Loucy (cell line): ENCODE data around the gene PRPSAP2.

Source experiments
- EZH2phosphoT487 ChIP-seq: fragments of 200-600 bp; IDR thresholded peaks from 2 replicates; pipeline ENCODE4 v1.6.1; 2018; ENCODE audit warnings: antibody characterized with exemption, mild to moderate bottlenecking, moderate library complexity, borderline replicate concordance
- TF ChIP-seq, protein P1 (sequence below): fragments of 200-600 bp; sonication (generic); conservative IDR thresholded peaks from 2 replicates; pipeline ENCODE4 v1.5.1; 2014; ENCODE audit warnings: mild to moderate bottlenecking, antibody characterized with exemption, low read length

DNA sequence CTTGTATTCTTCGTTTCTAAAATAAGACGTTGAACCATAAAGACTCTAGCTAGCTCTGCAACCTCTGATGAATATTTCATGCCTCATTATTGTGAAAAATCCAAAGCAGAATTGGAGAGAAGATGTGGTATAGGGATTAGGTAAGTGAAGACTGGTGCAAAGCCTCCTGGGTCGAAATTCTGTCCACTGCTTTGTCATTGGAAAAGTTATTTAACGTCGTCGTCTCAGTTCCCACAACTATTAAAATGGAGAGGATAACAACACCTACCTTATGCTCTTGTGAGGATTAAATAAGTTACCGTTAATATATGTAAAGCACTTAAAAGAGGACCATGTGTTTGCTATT is 1.4 kb upstream of the PRPSAP2 start:
- TF ChIP-seq, protein P1, sequence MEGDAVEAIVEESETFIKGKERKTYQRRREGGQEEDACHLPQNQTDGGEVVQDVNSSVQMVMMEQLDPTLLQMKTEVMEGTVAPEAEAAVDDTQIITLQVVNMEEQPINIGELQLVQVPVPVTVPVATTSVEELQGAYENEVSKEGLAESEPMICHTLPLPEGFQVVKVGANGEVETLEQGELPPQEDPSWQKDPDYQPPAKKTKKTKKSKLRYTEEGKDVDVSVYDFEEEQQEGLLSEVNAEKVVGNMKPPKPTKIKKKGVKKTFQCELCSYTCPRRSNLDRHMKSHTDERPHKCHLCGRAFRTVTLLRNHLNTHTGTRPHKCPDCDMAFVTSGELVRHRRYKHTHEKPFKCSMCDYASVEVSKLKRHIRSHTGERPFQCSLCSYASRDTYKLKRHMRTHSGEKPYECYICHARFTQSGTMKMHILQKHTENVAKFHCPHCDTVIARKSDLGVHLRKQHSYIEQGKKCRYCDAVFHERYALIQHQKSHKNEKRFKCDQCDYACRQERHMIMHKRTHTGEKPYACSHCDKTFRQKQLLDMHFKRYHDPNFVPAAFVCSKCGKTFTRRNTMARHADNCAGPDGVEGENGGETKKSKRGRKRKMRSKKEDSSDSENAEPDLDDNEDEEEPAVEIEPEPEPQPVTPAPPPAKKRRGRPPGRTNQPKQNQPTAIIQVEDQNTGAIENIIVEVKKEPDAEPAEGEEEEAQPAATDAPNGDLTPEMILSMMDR = no peak
- no peak for TF ChIP-seq EZH2phosphoT487
